ENCODE results near the gene EDN3. TPM values are rescaled to one million over a fixed set of nuclear protein-coding genes. Genes with fewer than 3 reads are reported as not detected.

Gene EDN3
- total and polyA plus RNA-seq, 4 donors: 0.12 to 3.6 (median 0.31) TPM

DNA sequence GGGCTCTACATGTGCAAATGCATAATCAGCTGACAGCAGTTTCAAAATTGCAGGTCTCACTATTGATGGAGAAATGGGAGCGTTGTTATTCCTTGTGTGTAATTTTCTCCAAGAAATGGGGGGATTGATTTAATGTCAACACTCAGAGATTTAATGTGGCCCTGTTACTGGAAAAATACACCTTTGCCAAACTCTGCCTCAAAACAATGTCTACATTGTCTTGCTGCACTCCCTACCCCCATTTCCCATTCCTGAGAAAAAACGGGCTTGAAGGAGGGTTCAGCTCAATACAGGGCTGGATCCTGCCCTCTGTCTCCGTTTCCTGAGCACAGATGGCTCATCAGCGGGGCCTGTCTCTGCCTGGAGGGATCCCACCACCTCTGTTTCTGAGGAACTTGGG lies 18.4 kb downstream of the EDN3 start:
- DNase-seq (no peak), ATAC-seq (ENCODE audit: insufficient read depth, low FRiP score) (no peak)
- Histone ChIP-seq H3K9me3 (ENCODE audit: control insufficient read depth in 4 of 4, insufficient read depth in 3 of 4, low read length in 3 of 4) (no peaks in the 10 kb centered on the region), H3K27me3 (ENCODE audit: control insufficient read depth in 3 of 3, insufficient read depth in 3 of 3, low read length in 2 of 3) (no peaks in the 10 kb centered on the region), H3K4me3 (no peak overlapping the region), H3K4me1 (ENCODE audit: control insufficient read depth in 5 of 5, insufficient read depth in 5 of 5, low read length in 5 of 5) (peaks cover 0 to 16% (median 0%) of the 10 kb centered on the region in 5 donors), H3K9ac (ENCODE audit: insufficient read depth in 1 of 2, low read length in 2 of 2) (no peak overlapping the region), H3K36me3 (ENCODE audit: control insufficient read depth in 4 of 4, insufficient read depth in 4 of 4, low read length in 4 of 4) (no peaks in the 10 kb centered on the region), H3K27ac (ENCODE audit: low read depth in 1 of 2, low read length in 1 of 2) (no peak overlapping the region)
- WGBS, 2 donors: 73 to 78% methylated on average over 4 of the region's 4 CpGs
- TF ChIP-seq, protein P1, sequence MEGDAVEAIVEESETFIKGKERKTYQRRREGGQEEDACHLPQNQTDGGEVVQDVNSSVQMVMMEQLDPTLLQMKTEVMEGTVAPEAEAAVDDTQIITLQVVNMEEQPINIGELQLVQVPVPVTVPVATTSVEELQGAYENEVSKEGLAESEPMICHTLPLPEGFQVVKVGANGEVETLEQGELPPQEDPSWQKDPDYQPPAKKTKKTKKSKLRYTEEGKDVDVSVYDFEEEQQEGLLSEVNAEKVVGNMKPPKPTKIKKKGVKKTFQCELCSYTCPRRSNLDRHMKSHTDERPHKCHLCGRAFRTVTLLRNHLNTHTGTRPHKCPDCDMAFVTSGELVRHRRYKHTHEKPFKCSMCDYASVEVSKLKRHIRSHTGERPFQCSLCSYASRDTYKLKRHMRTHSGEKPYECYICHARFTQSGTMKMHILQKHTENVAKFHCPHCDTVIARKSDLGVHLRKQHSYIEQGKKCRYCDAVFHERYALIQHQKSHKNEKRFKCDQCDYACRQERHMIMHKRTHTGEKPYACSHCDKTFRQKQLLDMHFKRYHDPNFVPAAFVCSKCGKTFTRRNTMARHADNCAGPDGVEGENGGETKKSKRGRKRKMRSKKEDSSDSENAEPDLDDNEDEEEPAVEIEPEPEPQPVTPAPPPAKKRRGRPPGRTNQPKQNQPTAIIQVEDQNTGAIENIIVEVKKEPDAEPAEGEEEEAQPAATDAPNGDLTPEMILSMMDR (IDR thresholded peaks at IDR 0.05; ENCODE audit: control extremely low read depth, extremely low read depth): no peak

DNA sequence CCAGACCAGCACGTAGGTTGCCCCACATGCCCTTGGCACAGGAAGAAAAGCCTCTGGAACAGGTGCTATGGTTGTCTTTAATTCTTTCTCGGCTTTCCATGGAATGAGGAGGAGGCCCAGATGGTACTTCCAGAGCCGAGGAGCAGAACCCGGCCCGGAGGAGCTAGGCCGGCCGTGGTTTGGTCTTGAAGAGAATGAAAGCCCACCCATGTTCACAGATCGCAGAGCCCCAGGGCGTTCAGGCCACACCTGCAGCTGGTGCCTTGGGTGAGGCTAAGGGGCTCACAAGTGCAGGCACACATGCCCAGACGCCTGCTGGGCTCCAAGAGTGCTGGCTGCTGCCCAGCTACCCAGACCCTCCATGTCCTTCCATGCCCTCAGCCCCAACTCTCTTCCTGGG lies 20.0 kb downstream of the EDN3 start:
- Histone ChIP-seq H3K9me3 (ENCODE audit: control insufficient read depth in 4 of 4, insufficient read depth in 3 of 4, low read length in 3 of 4) (no peaks in the 10 kb centered on the region), H3K4me1 (ENCODE audit: control insufficient read depth in 5 of 5, insufficient read depth in 5 of 5, low read length in 5 of 5) (peaks cover 0 to 9% (median 0%) of the 10 kb centered on the region in 5 donors), H3K36me3 (ENCODE audit: control insufficient read depth in 4 of 4, insufficient read depth in 4 of 4, low read length in 4 of 4) (no peaks in the 10 kb centered on the region), H3K27me3 (ENCODE audit: control insufficient read depth in 3 of 3, insufficient read depth in 3 of 3, low read length in 2 of 3) (no peaks in the 10 kb centered on the region), H3K27ac (ENCODE audit: low read depth in 1 of 2, low read length in 1 of 2) (no peak overlapping the region), H3K9ac (ENCODE audit: insufficient read depth in 1 of 2, low read length in 2 of 2) (no peak overlapping the region), H3K4me3 (no peak overlapping the region)
- TF ChIP-seq, protein P1 (IDR thresholded peaks at IDR 0.05; ENCODE audit: control extremely low read depth, extremely low read depth): no peak
- 93 to 95% methylated on average over 10 of the region's 10 CpGs for WGBS, 2 donors
- DNase-seq (no peak), ATAC-seq (ENCODE audit: insufficient read depth, low FRiP score) (no peak)

DNA sequence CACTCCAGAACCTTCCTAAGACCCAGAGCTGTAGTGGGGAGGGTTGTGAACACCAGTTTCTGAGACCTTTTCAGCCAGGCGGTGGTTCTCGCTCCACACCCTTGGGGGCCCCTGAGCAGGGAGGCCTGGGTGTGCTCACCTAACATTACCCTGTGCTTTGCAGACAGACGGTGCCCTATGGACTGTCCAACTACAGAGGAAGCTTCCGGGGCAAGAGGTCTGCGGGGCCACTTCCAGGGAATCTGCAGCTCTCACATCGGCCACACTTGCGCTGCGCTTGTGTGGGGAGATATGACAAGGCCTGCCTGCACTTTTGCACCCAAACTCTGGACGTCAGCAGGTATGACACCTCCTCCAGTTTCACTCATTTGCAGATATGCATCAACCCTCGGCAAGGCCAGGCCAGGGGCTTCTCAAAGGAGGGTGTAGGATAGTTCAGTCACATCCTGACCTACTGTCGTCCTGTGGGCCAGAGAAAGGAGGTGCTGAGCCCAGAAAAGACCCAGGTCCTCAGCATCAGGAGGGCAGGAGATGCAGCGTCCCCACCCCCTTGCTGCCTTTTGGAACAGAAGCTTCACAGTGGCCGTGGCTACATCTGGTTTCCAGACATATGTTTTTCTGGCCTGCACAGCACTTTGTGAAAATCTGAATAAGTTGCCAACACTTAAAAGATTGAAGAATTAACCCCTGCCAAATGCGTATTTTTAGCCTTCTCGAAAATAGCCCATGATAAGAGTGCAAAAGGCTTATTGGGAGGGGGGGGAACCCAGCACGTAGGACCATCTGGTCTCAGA lies 20.6 kb downstream of the EDN3 start:
- ATAC-seq (ENCODE audit: insufficient read depth, low FRiP score) (no peak), DNase-seq (no peak)
- WGBS, 2 donors: 90 to 91% methylated on average over 16 of the region's 16 CpGs
- Histone ChIP-seq H3K36me3 (ENCODE audit: control insufficient read depth in 4 of 4, insufficient read depth in 4 of 4, low read length in 4 of 4) (no peaks in the 10 kb centered on the region), H3K27ac (ENCODE audit: low read depth in 1 of 2, low read length in 1 of 2) (no peak overlapping the region), H3K27me3 (ENCODE audit: control insufficient read depth in 3 of 3, insufficient read depth in 3 of 3, low read length in 2 of 3) (no peaks in the 10 kb centered on the region), H3K9me3 (ENCODE audit: control insufficient read depth in 4 of 4, insufficient read depth in 3 of 4, low read length in 3 of 4) (no peaks in the 10 kb centered on the region), H3K4me3 (no peak overlapping the region), H3K9ac (ENCODE audit: insufficient read depth in 1 of 2, low read length in 2 of 2) (no peak overlapping the region), H3K4me1 (ENCODE audit: control insufficient read depth in 5 of 5, insufficient read depth in 5 of 5, low read length in 5 of 5) (peaks cover 0 to 9% (median 0%) of the 10 kb centered on the region in 5 donors)
- TF ChIP-seq, protein P1 (IDR thresholded peaks at IDR 0.05; ENCODE audit: control extremely low read depth, extremely low read depth): no peak
